Esophagus squamous epithelium (tissue), 5 donors: ENCODE results near the gene TBC1D19. TPM values are rescaled to one million over a fixed set of nuclear protein-coding genes. Genes with fewer than 3 reads are reported as not detected.

ENCODE experiments used
- DNase-seq: peaks from one replicate; lab custom pipeline; 2025; lab: John Stamatoyannopoulos, UW
- H3K27ac ChIP-seq, 4 donors: fragments of 200-600 bp; sonication (generic); one replicate each; pipeline ENCODE4 v1.5.1; 2016 to 2019; ENCODE audit warnings: mild to moderate bottlenecking in 1 of 4
- H3K27me3 ChIP-seq, 4 donors: fragments of 200-600 bp; sonication (generic); 1 replicate in 3 of 4; 2 replicates in 1 of 4; pipeline versions ENCODE4 v1.5.1 to v1.6.0; 2017 to 2021; ENCODE audit warnings: antibody characterized with exemption in 1 of 4
- H3K36me3 ChIP-seq, 3 donors: fragments of 200-600 bp; sonication (generic); one replicate each; pipeline ENCODE4 v1.5.1; 2016 to 2019
- H3K4me1 ChIP-seq, 3 donors: fragments of 200-600 bp; sonication (generic); one replicate each; pipeline ENCODE4 v1.5.1; 2017 to 2019
- H3K4me3 ChIP-seq, 4 donors: fragments of 200-600 bp; sonication (generic); 1 replicate in 3 of 4; 2 replicates in 1 of 4; pipeline ENCODE4 v1.5.1; 2016 to 2019; ENCODE audit warnings: mild to moderate bottlenecking in 2 of 4, moderate library complexity in 1 of 4
- H3K9me3 ChIP-seq, 3 donors: fragments of 200-600 bp; sonication (generic); one replicate each; pipeline ENCODE4 v1.5.1; 2016 to 2019
- CTCF ChIP-seq, 6 experiments: fragments of 450-650 bp in 4 of 6; fragments of 200-600 bp in 2 of 6; sonication (generic) in 2 of 6; IDR thresholded peaks; one replicate each; pipeline ENCODE4 v1.5.1; 2016 to 2019; ENCODE audit warnings: antibody characterized with exemption in 6 of 6, mild to moderate bottlenecking in 4 of 6, moderate library complexity in 4 of 6
- POLR2A ChIP-seq, 4 donors: fragments of 450-650 bp; IDR thresholded peaks; one replicate each; pipeline ENCODE4 v1.6.1; 2017; ENCODE audit warnings: antibody characterized with exemption in 4 of 4, mild to moderate bottlenecking in 4 of 4, moderate library complexity in 3 of 4
- WGBS, 2 donors: methylation state at CpG; one replicate each; pipeline ENCODE4 v1.1.5; 2018; 5-methylcytosine and 5-hydroxymethylcytosine counted together
- intact Hi-C: fragments of 100-400 bp; cut with DNase I; formaldehyde crosslinking; loops from one replicate; pipeline ENCODE4 v1.15.0; 2022
- total RNA-seq, 4 donors: library from RNA; depleted of rRNA; stranded (reverse); fragments of >200 nt; gene quantifications; one replicate each; pipeline ENCODE4 v1.1.0, GENCODE V29; 2016
- donor health status: DM: yes; HTN: yes; CAD: no.

TBC1D19 gene
- total RNA-seq, 4 donors from 2014 or later, result 3.9 to 9.8 (median 5.3) TPM

GRCh38 chr4:26751838-26752237, 168.0 kb downstream of the TBC1D19 start:
- H3K4me3 ChIP-seq, result no peak overlapping the region
- DNase-seq, result no peak
- TF ChIP-seq CTCF (IDR thresholded peaks at IDR 0.05) (no peak), POLR2A (IDR thresholded peaks at IDR 0.05) (no peak)
- no peak overlapping the region for H3K27ac ChIP-seq
- H3K4me1 ChIP-seq, result peaks cover 0 to 5% (median 0%) of the 10 kb centered on the region in 3 donors
- WGBS, 2 donors, result 72 to 78% methylated on average over 1 of the region's 1 CpG
- H3K27me3 ChIP-seq, result no peaks in the 10 kb centered on the region
- H3K9me3 ChIP-seq, result no peaks in the 10 kb centered on the region
- intact Hi-C loops, result no loop called here
- H3K36me3 ChIP-seq, result peaks cover 0 to 17% (median 0%) of the 10 kb centered on the region in 3 donors

GRCh38 chr4:26753187-26753586, 169.3 kb downstream of the TBC1D19 start:
- intact Hi-C loops, result no loop called here
- Histone ChIP-seq H3K27me3 (no peaks in the 10 kb centered on the region), H3K36me3 (peaks cover 0 to 17% (median 0%) of the 10 kb centered on the region in 3 donors), H3K27ac (no peak overlapping the region), H3K4me3 (no peak overlapping the region), H3K9me3 (no peaks in the 10 kb centered on the region), H3K4me1 (peaks cover 0 to 5% (median 0%) of the 10 kb centered on the region in 3 donors)
- 88 to 89% methylated on average over 2 of the region's 2 CpGs for WGBS, 2 donors
- no peak for DNase-seq
- TF ChIP-seq CTCF (IDR thresholded peaks at IDR 0.05), result no peak
- TF ChIP-seq POLR2A (IDR thresholded peaks at IDR 0.05), result no peak

GRCh38 chr4:26753617-26754016, 169.7 kb downstream of the TBC1D19 start:
- Histone ChIP-seq H3K27me3 (no peaks in the 10 kb centered on the region), H3K9me3 (no peaks in the 10 kb centered on the region), H3K36me3 (peaks cover 0 to 13% (median 0%) of the 10 kb centered on the region in 3 donors), H3K27ac (no peak overlapping the region), H3K4me1 (peaks cover 0 to 3% (median 0%) of the 10 kb centered on the region in 3 donors), H3K4me3 (no peak overlapping the region)
- WGBS, 2 donors, result 57 to 64% methylated on average over 8 to 10 of the region's 10 CpGs
- intact Hi-C loops, result no loop called here
- TF ChIP-seq POLR2A (IDR thresholded peaks at IDR 0.05), result no peak
- no peak for TF ChIP-seq CTCF (IDR thresholded peaks at IDR 0.05)
- no peak for DNase-seq

- WGBS, 2 donors, result 91 to 100% methylated on average over 1 of the region's 1 CpG
- Histone ChIP-seq H3K4me1 (no peaks in the 10 kb centered on the region), H3K4me3 (no peak overlapping the region), H3K27ac (no peak overlapping the region), H3K27me3 (peaks cover 0 to 4% (median 0%) of the 10 kb centered on the region in 4 donors), H3K36me3 (no peaks in the 10 kb centered on the region), H3K9me3 (no peaks in the 10 kb centered on the region)
- no peak for DNase-seq
- intact Hi-C loops, result no loop called here
- TF ChIP-seq CTCF (IDR thresholded peaks at IDR 0.05), result no peak
- no peak for TF ChIP-seq POLR2A (IDR thresholded peaks at IDR 0.05)
Observed at GRCh38 chr4:26757751-26758150, 173.9 kb downstream of the TBC1D19 start.

GRCh38 chr4:26758899-26759298, 175.0 kb downstream of the TBC1D19 start:
- Histone ChIP-seq H3K9me3 (no peaks in the 10 kb centered on the region), H3K4me1 (no peaks in the 10 kb centered on the region), H3K27me3 (peaks cover 0 to 10% (median 0%) of the 10 kb centered on the region in 4 donors), H3K4me3 (no peak overlapping the region), H3K36me3 (no peaks in the 10 kb centered on the region), H3K27ac (no peak overlapping the region)
- 81 to 97% methylated on average over 1 of the region's 1 CpG for WGBS, 2 donors
- no peak for DNase-seq
- no peak for TF ChIP-seq CTCF (IDR thresholded peaks at IDR 0.05)
- TF ChIP-seq POLR2A (IDR thresholded peaks at IDR 0.05), result no peak
- intact Hi-C loops, result no loop called here
